Neuronal stem cell (in vitro differentiated cells): ENCODE measurements around the gene TCF19.

ENCODE experiments used
- DNase-seq: peaks from one replicate; pipeline ENCODE4 v3.0.0-alpha.2; 2013; ENCODE audit warnings: low spot score
- H2AFZ ChIP-seq: one replicate; pipeline ENCODE4 v1.6.1; 2013; ENCODE audit warnings: mild to moderate bottlenecking, low read length, inconsistent platforms
- H2AK5ac ChIP-seq: 2 replicates; pipeline ENCODE4 v1.6.1; 2013; ENCODE audit warnings: low read depth, mild to moderate bottlenecking, inconsistent platforms, low read length, moderate library complexity, mixed read lengths
- H2BK120ac ChIP-seq: 2 replicates; pipeline ENCODE4 v1.6.1; 2013; ENCODE audit warnings: low read depth, mild to moderate bottlenecking, inconsistent platforms, low read length, moderate library complexity, mixed read lengths
- H2BK12ac ChIP-seq: one replicate; pipeline ENCODE4 v1.6.1; 2013; ENCODE audit warnings: low read length, inconsistent platforms
- H2BK15ac ChIP-seq: 2 replicates; pipeline ENCODE4 v1.6.1; 2013; ENCODE audit warnings: mild to moderate bottlenecking, low read length, inconsistent platforms, mixed read lengths
- H2BK5ac ChIP-seq: one replicate; pipeline ENCODE4 v1.6.1; 2013; ENCODE audit warnings: inconsistent platforms, mild to moderate bottlenecking, low read length, moderate library complexity
- H3K14ac ChIP-seq: one replicate; pipeline ENCODE4 v1.6.1; 2013; ENCODE audit warnings: low read length, inconsistent platforms
- H3K18ac ChIP-seq: 2 replicates; pipeline ENCODE4 v1.6.1; 2013; ENCODE audit warnings: low read length, inconsistent platforms
- H3K23ac ChIP-seq: 2 replicates; pipeline ENCODE4 v1.6.1; 2013; ENCODE audit warnings: low read depth, mild to moderate bottlenecking, mixed read lengths, low read length, inconsistent platforms; ENCODE audit not compliant: poor library complexity
- H3K27ac ChIP-seq: replicated peaks from 3 replicates; pipeline ENCODE4 v1.5.1; 2013; ENCODE audit warnings: low read length, inconsistent platforms
- H3K27me3 ChIP-seq, 3 experiments: 2 replicates each; pipeline ENCODE4 v1.6.1; 2013; ENCODE audit warnings: low read length in 3 of 3, mild to moderate bottlenecking in 2 of 3, inconsistent platforms in 1 of 3, low read depth in 1 of 3, mixed read lengths in 1 of 3, moderate library complexity in 1 of 3; ENCODE audit not compliant: control insufficient read depth in 3 of 3, insufficient read depth in 3 of 3
- H3K36me3 ChIP-seq, 2 donors: replicated peaks in 1 of 2; 2 replicates each; pipeline ENCODE4 v1.6.1; 2013; ENCODE audit warnings: low read length in 2 of 2; ENCODE audit not compliant: control insufficient read depth in 2 of 2, insufficient read depth in 2 of 2
- H3K4ac ChIP-seq: 2 replicates; pipeline ENCODE4 v1.6.1; 2013; ENCODE audit warnings: inconsistent platforms, mild to moderate bottlenecking, low read length, moderate library complexity
- H3K4me1 ChIP-seq, 2 donors: 1 replicate in 1 of 2; 2 replicates in 1 of 2; pipeline ENCODE4 v1.6.1; 2013; ENCODE audit warnings: low read length in 2 of 2, low read depth in 1 of 2; ENCODE audit not compliant: control insufficient read depth in 2 of 2, insufficient read depth in 1 of 2
- H3K4me2 ChIP-seq: one replicate; pipeline ENCODE4 v1.6.1; 2013; ENCODE audit warnings: mild to moderate bottlenecking, low read length, inconsistent platforms; ENCODE audit not compliant: insufficient read depth, poor library complexity, severe bottlenecking
- H3K4me3 ChIP-seq, 2 donors: 2 replicates each; pipeline ENCODE4 v1.5.1; 2013; ENCODE audit warnings: low read length in 2 of 2, mild to moderate bottlenecking in 2 of 2, inconsistent platforms in 1 of 2, moderate library complexity in 1 of 2
- H3K79me1 ChIP-seq: one replicate; pipeline ENCODE4 v1.6.1; 2013; ENCODE audit warnings: low read depth, mild to moderate bottlenecking, inconsistent platforms, low read length, moderate library complexity
- H3K9ac ChIP-seq: one replicate; pipeline ENCODE4 v1.6.1; 2013; ENCODE audit warnings: mild to moderate bottlenecking, low read depth, low read length, inconsistent platforms; ENCODE audit not compliant: poor library complexity
- H3K9me3 ChIP-seq, 2 donors: replicated peaks in 1 of 2; 2 replicates each; pipeline versions ENCODE3 to v1.6.1; 2013; ENCODE audit warnings: low read length in 2 of 2, mild to moderate bottlenecking in 2 of 2, inconsistent platforms in 1 of 2, low read depth in 1 of 2, mixed read lengths in 1 of 2, moderate library complexity in 1 of 2; ENCODE audit not compliant: control insufficient read depth in 2 of 2, insufficient read depth in 1 of 2
- H4K8ac ChIP-seq: one replicate; pipeline ENCODE4 v1.6.1; 2013; ENCODE audit warnings: low read depth, mild to moderate bottlenecking, inconsistent platforms, low read length, moderate library complexity
- H4K91ac ChIP-seq: one replicate; pipeline ENCODE4 v1.6.1; 2013; ENCODE audit warnings: low read length, low read depth, mild to moderate bottlenecking, inconsistent platforms; ENCODE audit not compliant: poor library complexity
- WGBS, 2 donors: extraction: QIAGEN DNeasy Blood & Tissue Kit; methylation state at CpG; one replicate each; pipeline ENCODE4 v1.1.7; 2013; ENCODE audit warnings: missing lambda C conversion rate in 2 of 2, mixed read lengths in 1 of 2; ENCODE audit not compliant: insufficient read length in 2 of 2, insufficient replicate concordance in 1 of 2; ENCODE audit errors: extremely low coverage in 2 of 2; 5-methylcytosine and 5-hydroxymethylcytosine counted together

TCF19 gene

DNA sequence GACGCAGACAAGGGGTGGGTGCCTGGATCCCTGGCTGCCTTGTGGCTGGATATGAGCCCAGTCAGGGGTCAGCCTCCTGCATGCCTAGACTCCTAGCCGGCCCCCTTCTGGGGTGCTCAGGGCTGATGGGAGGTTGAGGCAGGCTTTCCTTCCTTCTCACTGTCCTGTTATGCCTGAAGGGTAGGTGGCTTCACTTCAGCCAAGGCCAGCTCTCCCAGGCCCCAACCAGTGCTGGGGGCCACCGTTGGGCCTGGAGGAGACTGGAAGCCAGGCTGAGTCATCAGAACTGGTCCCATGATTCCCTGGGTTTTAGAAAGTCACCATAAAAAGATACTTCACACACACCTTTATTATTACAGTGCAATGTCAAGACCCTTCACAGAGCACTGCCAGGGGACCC lies 15.0 kb downstream of the TCF19 start:
- no peak overlapping the region for H3K14ac ChIP-seq
- WGBS, 2 donors, result no CpG with 5 or more reads among the region's 3 CpGs
- DNase-seq, result no peak
- no peaks in the 10 kb centered on the region for H3K36me3 ChIP-seq
- H3K4me3 ChIP-seq, result no peak overlapping the region
- H3K4me2 ChIP-seq, result no peak overlapping the region
- peak overlapping the region; percentile 84 for H3K18ac ChIP-seq
- H2AK5ac ChIP-seq, result no peak overlapping the region
- peaks cover 0 to 5% (median 2%) of the 10 kb centered on the region in 3 experiments for H3K27me3 ChIP-seq
- H2BK5ac ChIP-seq, result no peak overlapping the region
- H4K91ac ChIP-seq, result no peak overlapping the region
- peak overlapping the region; percentile 9 for H3K23ac ChIP-seq
- H4K8ac ChIP-seq, result no peak overlapping the region
- H2BK15ac ChIP-seq, result no peak overlapping the region
- no peak overlapping the region for H2BK12ac ChIP-seq
- H3K9ac ChIP-seq, result no peak overlapping the region
- H3K27ac ChIP-seq, result no peak overlapping the region
- peaks cover 10 to 12% of the 10 kb centered on the region in 2 donors for H3K4me1 ChIP-seq
- H3K4ac ChIP-seq, result no peak overlapping the region
- no peak overlapping the region for H2AFZ ChIP-seq
- no peaks in the 10 kb centered on the region for H3K9me3 ChIP-seq
- no peaks in the 10 kb centered on the region for H3K79me1 ChIP-seq
- no peak overlapping the region for H2BK120ac ChIP-seq

DNA sequence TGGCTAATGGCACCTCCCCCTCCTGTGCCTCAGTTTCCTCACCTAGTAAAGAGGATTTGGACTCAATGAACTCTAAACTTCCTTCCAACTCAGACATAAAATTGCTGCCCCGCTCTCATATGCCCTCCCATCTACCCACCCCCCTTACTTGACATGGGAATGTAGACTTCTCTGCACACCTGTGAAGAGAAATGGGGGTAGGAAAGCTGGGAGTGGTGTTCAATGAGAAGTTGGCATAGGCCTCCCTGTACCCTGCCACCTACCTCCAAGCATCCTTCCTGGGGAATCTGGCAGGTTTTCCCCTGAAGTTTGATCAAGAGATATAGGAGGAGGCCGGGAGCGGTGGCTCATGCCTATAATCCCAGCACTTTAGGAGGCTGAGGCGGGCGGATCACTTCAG lies 16.0 kb downstream of the TCF19 start:
- WGBS, 2 donors, result no CpG with 5 or more reads among the region's 5 CpGs
- no peak overlapping the region for H2BK120ac ChIP-seq
- H2BK15ac ChIP-seq, result no peak overlapping the region
- peaks cover 0 to 5% (median 2%) of the 10 kb centered on the region in 3 experiments for H3K27me3 ChIP-seq
- H3K27ac ChIP-seq, result no peak overlapping the region
- H4K8ac ChIP-seq, result no peak overlapping the region
- no peak overlapping the region for H3K23ac ChIP-seq
- no peak for DNase-seq
- H3K4ac ChIP-seq, result no peak overlapping the region
- H3K79me1 ChIP-seq, result no peaks in the 10 kb centered on the region
- no peak overlapping the region for H3K9ac ChIP-seq
- H2BK12ac ChIP-seq, result no peak overlapping the region
- H2AK5ac ChIP-seq, result no peak overlapping the region
- peaks cover 10 to 12% of the 10 kb centered on the region in 2 donors for H3K4me1 ChIP-seq
- no peak overlapping the region for H3K14ac ChIP-seq
- no peaks in the 10 kb centered on the region for H3K9me3 ChIP-seq
- H3K18ac ChIP-seq, result no peak overlapping the region
- H3K4me3 ChIP-seq, result no peak overlapping the region
- H2AFZ ChIP-seq, result no peak overlapping the region
- H3K36me3 ChIP-seq, result no peaks in the 10 kb centered on the region
- H3K4me2 ChIP-seq, result no peak overlapping the region
- H4K91ac ChIP-seq, result no peak overlapping the region
- H2BK5ac ChIP-seq, result no peak overlapping the region

- no peak overlapping the region for H2BK5ac ChIP-seq
- no peak overlapping the region for H3K4ac ChIP-seq
- no peak overlapping the region for H3K27ac ChIP-seq
- H2AFZ ChIP-seq, result no peak overlapping the region
- no peak overlapping the region for H3K4me3 ChIP-seq
- H3K9me3 ChIP-seq, result no peaks in the 10 kb centered on the region
- H3K18ac ChIP-seq, result no peak overlapping the region
- peak overlapping the region; percentile 49 for H2BK12ac ChIP-seq
- no peak for DNase-seq
- no peak overlapping the region for H2BK120ac ChIP-seq
- H2AK5ac ChIP-seq, result peak overlapping the region; percentile 32
- no peak overlapping the region for H3K9ac ChIP-seq
- WGBS, 2 donors, result no CpG with 5 or more reads among the region's 3 CpGs
- H3K4me1 ChIP-seq, result peaks cover 10 to 12% of the 10 kb centered on the region in 2 donors
- peaks cover 0 to 3% (median 2%) of the 10 kb centered on the region in 3 experiments for H3K27me3 ChIP-seq
- H2BK15ac ChIP-seq, result peak overlapping the region; percentile 50
- H3K79me1 ChIP-seq, result no peaks in the 10 kb centered on the region
- H3K23ac ChIP-seq, result no peak overlapping the region
- H3K36me3 ChIP-seq, result no peaks in the 10 kb centered on the region
- no peak overlapping the region for H3K4me2 ChIP-seq
- no peak overlapping the region for H4K8ac ChIP-seq
- no peak overlapping the region for H4K91ac ChIP-seq
- H3K14ac ChIP-seq, result no peak overlapping the region
These were observed 17.6 kb downstream of the TCF19 start for GRCh38 chr6:31175971-31176370.

DNA sequence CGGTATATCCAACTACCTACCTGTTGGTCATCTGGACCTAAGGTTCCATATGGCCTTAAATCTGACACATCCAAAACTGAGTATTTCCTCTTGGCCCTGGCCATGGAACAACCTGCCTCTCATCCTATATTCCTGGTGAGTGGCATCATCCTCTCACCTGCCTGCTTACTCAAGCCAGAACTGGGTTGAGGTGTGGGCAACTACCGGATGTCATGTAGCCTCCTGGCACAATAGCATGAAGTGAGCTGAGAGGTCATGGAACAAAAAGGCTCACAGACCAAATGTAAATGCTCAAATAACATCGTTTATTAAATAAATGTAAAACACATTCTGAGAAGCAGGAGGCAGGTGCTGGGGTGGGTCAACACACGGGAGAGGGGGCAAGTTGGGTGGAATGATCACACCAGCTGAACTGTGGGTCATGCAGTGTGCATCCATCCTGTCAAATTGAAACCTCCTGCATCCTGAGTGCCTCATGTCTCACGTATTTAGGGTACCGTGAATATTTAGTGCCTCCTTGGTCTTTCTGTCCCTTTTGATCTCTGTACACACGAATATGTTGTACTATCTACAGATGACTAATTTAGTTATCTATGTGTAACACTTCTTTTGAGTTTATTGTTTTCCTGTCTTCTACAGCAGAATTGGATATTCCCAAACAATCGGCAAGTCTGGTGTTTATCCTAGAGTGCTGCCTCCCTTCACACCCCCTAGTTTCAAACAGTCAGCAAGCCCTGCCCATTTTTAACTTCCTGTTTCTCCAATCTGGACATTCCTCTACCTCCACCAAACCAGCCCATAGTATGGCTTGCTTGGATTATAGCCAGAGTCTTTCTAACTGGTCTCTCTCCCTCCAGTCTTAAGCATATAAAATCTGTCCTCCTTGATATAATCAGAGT lies 20.0 kb downstream of the TCF19 start:
- H4K91ac ChIP-seq, result no peak overlapping the region
- no peak overlapping the region for H2AFZ ChIP-seq
- no peaks in the 10 kb centered on the region for H3K4me1 ChIP-seq
- no peak overlapping the region for H2BK15ac ChIP-seq
- no peak overlapping the region for H3K23ac ChIP-seq
- H2BK5ac ChIP-seq, result no peak overlapping the region
- no peaks in the 10 kb centered on the region for H3K9me3 ChIP-seq
- no CpG with 5 or more reads among the region's 8 CpGs for WGBS, 2 donors
- no peaks in the 10 kb centered on the region for H3K36me3 ChIP-seq
- DNase-seq, result no peak
- H2BK120ac ChIP-seq, result no peak overlapping the region
- no peak overlapping the region for H2AK5ac ChIP-seq
- H3K4me3 ChIP-seq, result no peak overlapping the region
- no peaks in the 10 kb centered on the region for H3K79me1 ChIP-seq
- H3K27me3 ChIP-seq, result no peaks in the 10 kb centered on the region
- no peak overlapping the region for H3K27ac ChIP-seq
- H3K4ac ChIP-seq, result no peak overlapping the region
- H2BK12ac ChIP-seq, result no peak overlapping the region
- H3K4me2 ChIP-seq, result no peak overlapping the region
- no peak overlapping the region for H4K8ac ChIP-seq
- no peak overlapping the region for H3K14ac ChIP-seq
- no peak overlapping the region for H3K18ac ChIP-seq
- H3K9ac ChIP-seq, result no peak overlapping the region
